HG02642 (cell line): ENCODE results near the gene DCPS.

Experiments
- ATAC-seq: cut with Tn5 transposase; IDR thresholded peaks from one replicate; pipeline ENCODE4 v1.9.1; 2021; ENCODE audit warnings: mild to moderate bottlenecking; ENCODE audit not compliant: unreplicated experiment, poor library complexity

The DCPS gene

GRCh38 chr11:126327281-126328000, 23.6 kb downstream of the DCPS start:
- no peak for ATAC-seq

DNA sequence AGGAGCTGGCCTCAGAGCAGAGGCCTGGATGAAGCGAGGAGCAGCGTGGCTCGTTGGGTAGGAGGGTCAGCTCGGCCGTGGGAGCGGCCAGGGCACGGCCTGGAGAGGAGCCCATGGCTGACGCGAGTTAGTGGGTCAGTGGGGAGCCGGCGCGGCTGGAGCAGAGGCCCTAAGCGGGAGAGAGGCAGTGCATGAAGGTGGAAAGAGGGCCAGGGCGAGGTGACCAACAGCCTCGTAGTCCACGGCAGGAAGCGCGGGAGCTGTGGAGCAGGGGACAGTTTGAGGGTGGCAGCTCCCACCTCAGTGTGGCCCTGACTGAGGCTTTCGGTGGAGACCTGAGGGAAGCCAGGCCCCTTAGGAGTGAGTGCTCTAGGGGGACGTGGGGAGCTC, 24.1 kb downstream of the DCPS start:
- no peak for ATAC-seq

- ATAC-seq = no peak
These were observed 24.6 kb downstream of the DCPS start for GRCh38 chr11:126328444-126328843.

- no peak for ATAC-seq
These were observed 25.2 kb downstream of the DCPS start for GRCh38 chr11:126328938-126329643.

GRCh38 chr11:126329644-126330211, 25.9 kb downstream of the DCPS start:
- ATAC-seq = no peak

DNA sequence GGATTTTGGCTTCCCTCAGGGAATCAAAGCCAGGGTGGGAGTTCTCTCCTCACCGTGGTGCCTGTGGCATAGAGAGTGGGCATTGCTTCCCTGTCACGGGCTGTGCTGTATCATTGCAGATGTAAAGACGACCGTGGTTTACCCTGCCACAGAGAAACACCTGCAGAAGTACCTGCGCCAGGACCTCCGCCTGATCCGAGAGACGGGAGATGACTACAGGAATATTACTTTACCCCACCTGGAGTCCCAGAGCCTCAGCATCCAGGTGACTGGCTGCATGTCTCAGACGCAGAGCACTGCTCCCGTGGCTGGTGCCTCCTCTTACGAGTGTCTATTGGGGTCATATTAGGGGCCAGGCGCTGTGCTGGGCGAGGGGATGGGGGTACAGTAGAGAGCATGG, 27.4 kb downstream of the DCPS start:
- ATAC-seq = no peak

- no peak for ATAC-seq
These were observed 28.4 kb downstream of the DCPS start for GRCh38 chr11:126332221-126332711.

GRCh38 chr11:126333142-126333541, 29.3 kb downstream of the DCPS start:
- ATAC-seq = no peak

- no peak for ATAC-seq
These were observed 31.0 kb downstream of the DCPS start for GRCh38 chr11:126334659-126335462.

GRCh38 chr11:126335463-126335760, 31.6 kb downstream of the DCPS start:
- no peak for ATAC-seq

DNA sequence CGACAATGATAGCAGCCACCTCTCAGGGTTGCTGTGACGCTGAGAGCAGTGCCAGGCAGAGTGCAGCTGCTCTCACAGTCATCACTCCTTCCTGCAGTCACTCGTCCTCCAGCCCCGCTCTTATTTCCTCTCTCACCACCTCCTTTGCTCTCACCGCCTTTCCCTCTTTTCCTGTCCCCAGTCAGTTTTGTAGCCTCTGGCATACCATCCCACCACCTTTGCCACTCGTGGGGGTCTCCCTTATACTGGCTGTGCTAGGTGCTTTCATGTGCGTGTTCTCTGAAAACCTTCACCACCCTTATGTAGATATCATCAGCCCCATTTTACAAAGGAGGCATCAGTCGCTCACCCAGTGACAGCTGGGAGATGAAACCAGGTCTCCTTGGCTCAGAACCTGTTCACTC, 32.3 kb downstream of the DCPS start:
- no peak for ATAC-seq

- ATAC-seq = no peak
These were observed 32.8 kb downstream of the DCPS start for GRCh38 chr11:126336671-126337101.

DNA sequence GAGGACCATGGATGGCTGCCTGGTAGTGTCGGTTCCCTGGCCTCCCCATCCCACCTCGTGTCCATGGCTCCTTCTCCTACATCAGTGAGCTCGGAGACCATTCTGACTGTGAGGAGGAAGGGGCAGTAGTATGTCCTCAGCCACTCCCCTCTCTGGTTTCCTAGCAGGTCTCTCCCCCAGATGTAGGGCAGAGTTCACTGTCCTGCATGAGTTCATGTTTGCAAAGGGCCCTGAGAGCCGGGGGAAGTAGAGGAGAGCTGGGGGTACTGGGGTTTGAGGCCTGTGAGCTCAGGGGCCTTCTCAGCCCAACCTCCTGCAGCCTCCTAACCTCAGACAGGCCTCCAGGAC, 33.2 kb downstream of the DCPS start:
- ATAC-seq = no peak

DNA sequence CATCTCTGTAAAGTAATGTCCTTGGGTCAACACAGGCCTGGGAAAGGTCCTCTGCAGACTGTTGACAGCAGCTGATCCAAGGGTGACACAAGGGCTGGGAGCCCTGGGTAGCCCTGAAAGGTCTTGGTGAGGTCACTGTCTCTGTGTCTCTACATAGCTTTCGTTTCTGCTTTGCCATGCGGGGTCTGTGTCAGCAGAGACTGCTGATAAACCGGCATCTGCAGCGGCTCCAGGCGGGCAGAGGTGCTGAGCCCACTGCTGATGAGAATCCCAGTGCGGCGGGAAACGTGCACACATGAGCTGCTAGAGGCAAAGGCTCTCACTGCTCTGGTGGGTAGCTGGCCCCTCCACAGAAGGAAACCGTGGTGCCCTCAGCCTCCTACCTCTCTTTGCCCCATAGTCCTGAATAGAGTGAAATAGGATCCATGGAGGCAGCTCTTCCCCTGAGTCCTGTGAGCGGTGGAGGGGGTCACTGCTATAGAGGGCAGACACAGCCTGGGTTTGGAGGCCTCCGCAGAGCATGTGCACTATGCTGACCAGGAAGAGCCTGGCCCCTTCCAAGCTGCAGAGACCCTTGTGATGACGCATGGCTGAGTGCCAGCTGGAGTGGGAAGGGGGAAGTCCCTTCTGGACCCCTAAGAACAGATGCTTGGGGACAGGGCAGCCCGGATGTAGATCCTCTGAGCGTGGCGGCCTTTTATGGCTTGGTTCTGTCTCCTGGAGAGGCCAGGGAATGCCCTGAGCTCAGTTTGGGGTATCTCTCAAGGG, 33.8 kb downstream of the DCPS start:
- ATAC-seq = no peak

GRCh38 chr11:126338346-126339055, 34.6 kb downstream of the DCPS start:
- no peak for ATAC-seq

- ATAC-seq = no peak
These were observed 35.4 kb downstream of the DCPS start for GRCh38 chr11:126339073-126339862.

- no peak for ATAC-seq
These were observed 36.1 kb downstream of the DCPS start for GRCh38 chr11:126339863-126340434.

- no peak for ATAC-seq
These were observed 37.2 kb downstream of the DCPS start for GRCh38 chr11:126340960-126341606.
